NCI-H524 (cell line): ENCODE measurements around the gene ATP11A.

ENCODE experiments used
- DNase-seq, 2 experiments: peaks; one replicate each; lab custom pipeline; 2025; lab: John Stamatoyannopoulos, UW

ATP11A gene

GRCh38 chr13:112821340-112822055 lies 131.7 kb downstream of the ATP11A start:
- no peak for DNase-seq

- DNase-seq = no peak
Observed at GRCh38 chr13:112822851-112823250, 133.0 kb downstream of the ATP11A start.

DNA sequence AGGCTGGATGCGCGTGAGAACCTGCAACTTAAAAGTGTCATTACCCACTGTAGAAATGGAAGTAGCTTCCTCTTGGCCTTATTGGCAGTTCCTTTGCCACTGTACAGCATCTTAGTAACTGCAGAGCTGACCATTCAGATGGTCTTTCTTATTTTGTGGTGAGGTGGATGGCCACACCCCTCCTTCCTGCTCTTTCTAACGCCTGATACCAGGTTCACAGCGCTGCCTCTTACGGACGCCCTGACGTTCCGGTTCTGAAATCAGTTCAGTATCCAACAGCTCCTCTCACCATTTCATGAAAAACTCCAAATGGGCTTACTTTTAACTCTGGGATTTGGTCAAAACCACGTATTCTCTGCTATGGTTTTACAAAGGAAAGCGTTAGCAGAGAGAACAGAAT lies 134.6 kb downstream of the ATP11A start:
- DNase-seq = no peak

DNA sequence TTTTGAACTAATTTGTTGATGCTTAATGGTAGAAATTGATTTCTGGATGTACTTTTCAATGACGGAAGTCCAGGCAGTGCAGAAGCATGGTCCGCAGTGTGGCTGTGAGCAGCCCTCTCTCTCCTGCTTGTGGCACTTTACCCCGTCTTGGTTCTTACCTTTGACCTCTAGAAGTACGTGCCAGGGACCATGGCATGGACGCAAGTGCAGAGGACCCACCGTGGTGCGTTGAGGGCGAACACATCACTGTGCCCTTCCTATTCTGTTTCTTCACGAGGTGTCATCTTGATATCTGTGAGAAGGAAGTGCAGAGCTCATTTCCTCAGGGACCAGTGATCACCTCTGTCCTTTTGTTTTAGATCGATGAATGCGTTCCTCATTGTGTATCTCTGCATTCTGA lies 135.2 kb downstream of the ATP11A start:
- no peak for DNase-seq

DNA sequence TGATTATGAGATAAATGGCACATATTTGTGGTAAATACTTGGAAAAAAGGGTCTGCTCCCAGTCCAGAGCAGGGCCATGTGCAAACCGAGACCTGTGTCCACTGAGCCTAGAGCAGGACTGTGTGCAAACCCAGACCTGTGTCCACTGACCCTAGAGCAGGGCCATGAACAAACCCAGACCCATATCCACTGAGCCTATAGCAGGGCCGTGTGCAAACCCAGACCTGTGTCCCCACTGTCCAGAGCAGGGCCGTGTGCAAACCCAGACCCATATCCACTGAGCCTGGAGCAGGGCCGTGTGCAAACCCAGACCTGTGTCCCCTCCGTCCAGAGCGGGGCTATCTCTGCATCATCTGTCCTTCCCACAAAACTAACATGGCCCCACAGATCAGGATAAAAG lies 136.0 kb downstream of the ATP11A start:
- no peak for DNase-seq

- DNase-seq = no peak
Observed at GRCh38 chr13:112826565-112826964, 136.7 kb downstream of the ATP11A start.

- no peak for DNase-seq
Observed at GRCh38 chr13:112828082-112828699, 138.4 kb downstream of the ATP11A start.

DNA sequence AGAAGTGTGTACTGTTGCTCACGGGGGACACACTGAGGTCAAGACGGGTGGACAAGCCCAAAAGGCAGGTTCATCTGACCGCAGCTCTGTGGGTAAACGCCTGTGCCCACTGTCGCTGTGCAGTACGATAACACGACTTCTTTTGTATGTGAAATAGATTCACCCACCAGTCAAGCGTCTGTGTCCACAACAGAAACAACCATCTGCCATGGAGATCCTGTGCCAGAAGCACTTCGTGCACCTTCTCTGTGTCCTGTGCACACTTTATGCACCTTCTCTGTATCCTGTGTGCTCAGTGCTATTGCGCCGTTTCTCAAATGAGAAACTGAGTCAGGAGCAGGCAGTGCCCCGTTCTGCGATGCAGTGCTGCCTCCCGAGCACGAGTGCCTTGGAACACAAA lies 138.9 kb downstream of the ATP11A start:
- DNase-seq = no peak

DNA sequence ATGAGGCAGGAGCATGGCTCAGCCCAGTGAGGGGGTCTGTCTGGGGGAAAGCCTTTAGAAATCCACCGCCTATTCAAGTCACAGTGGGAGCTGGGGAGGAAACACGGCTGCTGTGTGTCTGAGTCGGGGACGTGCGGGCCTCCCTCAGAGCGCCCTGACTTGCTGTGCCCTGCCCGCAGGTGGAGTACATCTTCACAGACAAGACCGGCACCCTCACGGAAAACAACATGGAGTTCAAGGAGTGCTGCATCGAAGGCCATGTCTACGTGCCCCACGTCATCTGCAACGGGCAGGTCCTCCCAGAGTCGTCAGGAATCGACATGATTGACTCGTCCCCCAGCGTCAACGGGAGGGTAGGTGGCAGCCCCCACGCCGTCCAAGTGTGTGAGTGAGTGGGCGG lies 141.4 kb downstream of the ATP11A start:
- DNase-seq = no peak

DNA sequence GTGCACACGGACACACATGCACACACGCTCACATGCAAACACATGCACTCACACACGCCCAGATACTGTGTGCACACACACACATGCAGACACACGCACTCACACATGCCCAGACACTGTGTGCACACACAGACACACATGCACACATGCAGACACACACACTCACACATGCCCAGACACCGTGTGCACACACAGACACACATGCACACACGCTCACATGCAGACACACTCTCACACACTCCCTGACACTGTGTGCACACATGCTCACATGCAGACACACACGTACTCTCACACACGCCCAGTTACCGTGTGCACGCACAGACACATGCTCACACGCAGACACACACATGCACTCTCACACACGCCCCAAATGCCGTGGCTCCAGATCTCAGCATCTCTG lies 142.0 kb downstream of the ATP11A start:
- no peak for DNase-seq

DNA sequence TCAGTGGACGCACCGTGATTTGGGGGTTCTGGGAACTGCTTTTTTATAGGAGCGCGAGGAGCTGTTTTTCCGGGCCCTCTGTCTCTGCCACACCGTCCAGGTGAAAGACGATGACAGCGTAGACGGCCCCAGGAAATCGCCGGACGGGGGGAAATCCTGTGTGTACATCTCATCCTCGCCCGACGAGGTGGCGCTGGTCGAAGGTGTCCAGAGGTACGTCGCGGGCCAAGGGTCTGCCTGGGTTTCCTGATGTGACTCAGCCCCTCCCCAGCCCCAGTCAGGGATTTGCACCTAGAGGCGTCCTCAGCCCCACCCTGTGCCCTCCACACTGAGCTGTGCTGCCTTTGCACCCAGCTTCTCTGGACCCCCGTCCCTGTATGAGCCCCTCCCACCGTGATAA lies 143.0 kb downstream of the ATP11A start:
- no peak for DNase-seq

DNA sequence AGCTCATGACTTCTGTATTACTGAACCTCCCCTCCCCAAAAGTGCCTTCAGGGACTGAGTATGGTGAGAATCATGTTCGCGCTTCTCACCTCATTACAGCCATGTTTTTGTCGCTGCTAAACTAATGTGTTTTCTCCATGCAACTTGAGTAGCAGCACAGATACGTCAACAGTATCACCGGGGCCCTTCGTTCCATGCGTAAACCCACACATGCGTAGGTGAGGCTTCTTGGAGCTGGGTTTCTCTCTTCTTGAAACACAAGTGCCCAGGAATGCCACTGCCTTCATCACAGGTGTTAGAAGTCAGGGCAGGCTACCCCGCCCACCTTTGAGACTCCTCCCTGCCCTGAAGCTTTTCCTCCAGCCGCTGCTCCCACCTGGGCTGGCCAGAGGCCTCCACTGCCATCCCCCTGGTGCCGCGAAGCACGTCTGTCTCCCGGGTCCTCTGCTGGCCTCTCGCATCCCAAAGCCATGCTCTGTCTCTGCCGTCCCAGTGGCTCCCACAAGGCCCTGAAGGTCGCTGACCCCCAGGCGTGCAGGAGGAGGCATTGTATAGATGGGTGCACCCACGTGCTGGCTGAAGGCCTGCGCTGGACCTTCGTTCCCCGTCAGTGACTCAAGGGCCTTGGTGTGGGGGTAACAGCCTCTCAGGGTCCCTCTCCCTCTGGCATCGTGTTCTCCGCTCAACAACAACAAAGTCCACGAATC lies 143.9 kb downstream of the ATP11A start:
- DNase-seq = no peak

GRCh38 chr13:112835344-112835743 lies 145.5 kb downstream of the ATP11A start:
- no peak for DNase-seq

DNA sequence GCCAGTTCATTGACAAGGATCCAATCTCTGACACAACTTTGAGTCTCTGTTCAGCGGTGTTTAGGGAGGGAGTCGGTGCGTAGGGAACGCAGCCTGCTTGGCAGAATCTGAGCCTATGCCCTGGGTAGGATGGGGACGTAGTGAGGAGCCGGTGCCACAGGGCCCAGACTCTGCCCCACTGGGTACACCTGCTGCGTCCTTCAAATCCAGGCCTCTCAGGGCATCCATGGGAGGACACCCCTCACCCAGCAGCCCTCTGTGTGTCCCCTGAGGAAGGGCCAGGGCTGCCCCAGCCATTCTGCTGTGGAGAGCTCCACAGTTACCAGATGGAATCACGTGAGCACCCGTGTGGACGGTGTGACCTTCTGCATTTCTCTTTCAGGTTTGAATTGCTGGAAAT lies 146.0 kb downstream of the ATP11A start:
- DNase-seq = no peak

GRCh38 chr13:112836940-112837339 lies 147.1 kb downstream of the ATP11A start:
- no peak for DNase-seq

DNA sequence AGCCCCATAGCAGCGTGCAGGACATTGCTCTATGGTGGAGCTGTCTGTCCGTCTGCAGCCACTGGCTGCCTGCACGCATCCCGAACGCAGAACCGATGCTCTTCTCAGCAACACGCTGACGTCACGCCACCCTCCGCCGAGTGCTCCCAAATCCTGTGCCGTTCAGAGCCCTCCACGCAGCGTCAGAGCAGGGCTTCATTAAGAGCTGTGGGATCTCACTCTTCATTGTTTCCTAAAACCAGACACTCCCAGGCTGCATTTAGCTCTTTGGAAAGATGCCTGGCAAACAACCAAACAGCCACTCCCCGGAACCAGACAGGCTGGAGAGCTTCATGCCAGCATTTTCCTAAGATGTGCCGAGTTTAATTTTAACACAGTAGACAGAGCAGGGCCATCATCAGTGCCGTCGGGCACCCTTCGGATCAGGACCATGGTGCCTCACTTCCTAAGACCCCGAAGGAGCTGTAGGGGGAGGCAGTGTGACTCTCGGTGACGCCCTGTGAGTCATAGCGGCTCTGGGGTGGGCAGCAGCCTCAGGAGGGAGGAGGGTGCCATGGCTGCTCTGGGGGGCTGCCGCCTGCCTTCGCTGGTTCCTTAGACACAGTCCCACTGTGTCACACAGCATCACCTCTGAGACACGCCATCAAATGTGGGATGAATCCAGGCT lies 147.7 kb downstream of the ATP11A start:
- DNase-seq = no peak

GRCh38 chr13:112838038-112838841 lies 148.4 kb downstream of the ATP11A start:
- no peak for DNase-seq

- no peak for DNase-seq
Observed at GRCh38 chr13:112838842-112839117, 148.9 kb downstream of the ATP11A start.

DNA sequence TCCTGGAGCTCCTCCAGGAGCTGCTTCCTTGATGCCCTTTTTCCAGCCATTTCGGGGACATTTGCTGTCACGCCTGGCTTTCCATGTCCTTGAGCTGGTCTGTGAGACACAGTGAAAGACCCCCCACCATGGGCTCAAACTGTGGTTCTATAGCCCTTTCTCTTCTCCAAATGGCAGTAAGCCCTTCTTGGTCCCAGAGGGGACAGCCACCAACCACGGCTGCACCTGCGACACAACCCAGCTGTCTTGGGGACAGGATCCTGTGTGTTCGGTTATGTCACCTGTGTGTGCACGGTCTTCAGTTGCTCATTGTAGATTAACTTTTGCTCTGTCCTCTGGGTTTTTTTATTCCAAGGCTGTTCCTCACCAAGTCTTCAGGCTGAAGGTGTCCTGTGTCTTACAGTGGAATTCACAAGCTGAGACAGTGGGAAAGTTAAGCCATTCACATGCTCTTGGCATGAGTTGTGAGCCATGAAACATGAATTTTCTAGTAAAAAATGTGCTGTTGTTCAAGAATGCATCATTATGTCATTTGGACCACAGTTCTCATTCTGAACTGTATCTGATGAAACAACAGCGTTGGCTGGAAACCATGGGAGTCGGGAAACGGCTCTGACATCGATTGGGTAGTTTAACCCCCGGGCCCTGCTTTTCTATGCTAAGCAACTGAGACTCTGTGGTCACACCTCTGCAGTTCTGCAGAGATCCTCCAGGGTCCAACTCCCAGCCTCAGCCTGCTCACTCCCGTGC lies 149.7 kb downstream of the ATP11A start:
- no peak for DNase-seq

DNA sequence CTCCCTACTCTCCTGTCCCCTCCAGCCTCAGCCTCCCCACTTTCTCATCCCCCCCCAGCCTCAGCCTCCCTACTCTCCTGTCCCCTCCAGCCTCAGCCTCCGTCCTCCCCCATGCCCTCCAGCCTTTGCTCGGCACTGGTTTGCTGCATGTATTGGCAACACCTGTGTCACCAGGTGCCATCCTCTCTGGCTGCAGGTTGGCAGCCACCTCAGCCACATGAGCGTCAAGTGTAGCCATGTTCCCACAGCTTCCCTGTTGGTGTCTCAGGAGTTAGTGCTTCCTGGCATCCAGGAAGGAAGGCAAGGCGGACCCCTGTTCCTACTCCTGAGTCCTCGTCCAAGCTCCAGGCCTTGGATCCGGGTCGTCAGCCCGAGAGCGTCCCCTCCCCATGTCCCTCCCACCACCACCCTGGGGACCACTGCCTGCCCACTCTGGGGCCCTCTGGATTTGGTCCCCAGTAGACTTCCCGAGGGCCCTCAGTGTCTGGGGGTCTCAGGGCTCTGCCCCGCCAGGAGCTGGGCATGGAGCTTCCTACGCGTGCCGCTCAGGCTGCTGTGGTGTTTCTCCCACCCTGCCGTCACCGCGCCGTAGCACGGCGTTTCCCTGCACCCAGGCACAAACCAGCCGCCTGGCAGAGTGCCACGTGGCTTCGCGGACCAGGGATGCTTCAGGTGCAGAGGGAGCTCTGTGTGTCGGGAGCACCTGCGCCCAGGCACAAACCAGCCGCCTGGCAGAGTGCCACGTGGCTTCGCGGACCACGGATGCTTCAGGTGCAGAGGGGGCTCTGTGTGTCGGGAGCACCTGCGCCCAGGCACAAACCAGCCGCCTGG lies 150.8 kb downstream of the ATP11A start:
- no peak for DNase-seq
